C4-2B (cell line): ENCODE data around the gene IQSEC1.

Source experiments
- CTCF ChIP-seq: fragments of 450-650 bp; conservative IDR thresholded peaks from 2 replicates; pipeline ENCODE4 v1.5.1; 2017; ENCODE audit warnings: mild to moderate bottlenecking
- ZFX ChIP-seq: fragments of 450-650 bp; IDR thresholded peaks from 2 replicates; pipeline ENCODE4 v1.6.1; 2017

- TF ChIP-seq CTCF (no peak), ZFX (no peak)
Measured at GRCh38 chr3:12998648-12999047, 74.6 kb downstream of the IQSEC1 start.
